ENCODE measurements around the gene DAB1.
"Not testable (repeated sequence)": the region's sequence is repeated elsewhere in the genome, so short reads cannot be mapped to it uniquely, and the experiment has no call there.

DAB1 gene

GRCh38 chr1:57115030-57115614 is 308.7 kb downstream of the DAB1 start:
- DNase-seq (ENCODE audit: insufficient read length, low spot score) (no peak), FAIRE-seq (no peak)
- TF ChIP-seq POLR2A (IDR thresholded peaks at IDR 0.05; ENCODE audit: low read depth, low read length) = no peak

GRCh38 chr1:57112148-57112547 is 311.7 kb downstream of the DAB1 start:
- TF ChIP-seq POLR2A (IDR thresholded peaks at IDR 0.05; ENCODE audit: low read depth, low read length) = no peak
- no peak for FAIRE-seq
- DNase-seq (ENCODE audit: insufficient read length, low spot score) = no peak

GRCh38 chr1:57111175-57111574 is 312.7 kb downstream of the DAB1 start:
- no peak for DNase-seq (ENCODE audit: insufficient read length, low spot score)
- no peak for FAIRE-seq

GRCh38 chr1:57109883-57110282 is 314.0 kb downstream of the DAB1 start:
- TF ChIP-seq POLR2A (IDR thresholded peaks at IDR 0.05; ENCODE audit: low read depth, low read length) = no peak
- no peak for FAIRE-seq
- DNase-seq (ENCODE audit: insufficient read length, low spot score) = no peak

More at GRCh38 chr1:57111175-57111574, 312.7 kb downstream of the DAB1 start:
- TF ChIP-seq POLR2A (IDR thresholded peaks at IDR 0.05; ENCODE audit: low read depth, low read length) = no peak

- FAIRE-seq (no peak), DNase-seq (ENCODE audit: insufficient read length, low spot score) (no peak)
- no peak for TF ChIP-seq POLR2A (IDR thresholded peaks at IDR 0.05; ENCODE audit: low read depth, low read length)
Measured at GRCh38 chr1:57109247-57109646, 314.6 kb downstream of the DAB1 start.

- no peak for TF ChIP-seq POLR2A (IDR thresholded peaks at IDR 0.05; ENCODE audit: low read depth, low read length)
- FAIRE-seq = no peak
Measured at GRCh38 chr1:57106296-57106695, 317.6 kb downstream of the DAB1 start.

GRCh38 chr1:57102561-57103326 is 321.1 kb downstream of the DAB1 start:
- TF ChIP-seq POLR2A (IDR thresholded peaks at IDR 0.05; ENCODE audit: low read depth, low read length) = no peak
- FAIRE-seq (no peak), DNase-seq (ENCODE audit: insufficient read length, low spot score) (no peak)

More at GRCh38 chr1:57106296-57106695, 317.6 kb downstream of the DAB1 start:
- no peak for DNase-seq (ENCODE audit: insufficient read length, low spot score)

- TF ChIP-seq POLR2A (IDR thresholded peaks at IDR 0.05; ENCODE audit: low read depth, low read length) = no peak
- FAIRE-seq = no peak
Measured at GRCh38 chr1:57101209-57101608, 322.7 kb downstream of the DAB1 start.

GRCh38 chr1:57094749-57095148 is 329.1 kb downstream of the DAB1 start:
- no peak for FAIRE-seq
- no peak for TF ChIP-seq POLR2A (IDR thresholded peaks at IDR 0.05; ENCODE audit: low read depth, low read length)

More at GRCh38 chr1:57101209-57101608, 322.7 kb downstream of the DAB1 start:
- no peak for DNase-seq (ENCODE audit: insufficient read length, low spot score)

GRCh38 chr1:57093122-57093521 is 330.7 kb downstream of the DAB1 start:
- TF ChIP-seq POLR2A (IDR thresholded peaks at IDR 0.05; ENCODE audit: low read depth, low read length) = no peak
- DNase-seq (ENCODE audit: insufficient read length, low spot score) (no peak), FAIRE-seq (no peak)

More at GRCh38 chr1:57094749-57095148, 329.1 kb downstream of the DAB1 start:
- DNase-seq (ENCODE audit: insufficient read length, low spot score) = no peak

- FAIRE-seq (no peak), DNase-seq (ENCODE audit: insufficient read length, low spot score) (no peak)
- TF ChIP-seq POLR2A (IDR thresholded peaks at IDR 0.05; ENCODE audit: low read depth, low read length) = no peak
Measured at GRCh38 chr1:57091642-57092041, 332.2 kb downstream of the DAB1 start.

GRCh38 chr1:57089855-57090254 is 334.0 kb downstream of the DAB1 start:
- no peak for TF ChIP-seq POLR2A (IDR thresholded peaks at IDR 0.05; ENCODE audit: low read depth, low read length)
- DNase-seq (ENCODE audit: insufficient read length, low spot score) (no peak), FAIRE-seq (no peak)

GRCh38 chr1:57089221-57089620 is 334.6 kb downstream of the DAB1 start:
- no peak for TF ChIP-seq POLR2A (IDR thresholded peaks at IDR 0.05; ENCODE audit: low read depth, low read length)
- FAIRE-seq (no peak), DNase-seq (ENCODE audit: insufficient read length, low spot score) (no peak)

- FAIRE-seq (no peak), DNase-seq (ENCODE audit: insufficient read length, low spot score) (no peak)
- no peak for TF ChIP-seq POLR2A (IDR thresholded peaks at IDR 0.05; ENCODE audit: low read depth, low read length)
Measured at GRCh38 chr1:57088653-57089052, 335.2 kb downstream of the DAB1 start.

GRCh38 chr1:57087660-57088059 is 336.2 kb downstream of the DAB1 start:
- DNase-seq (ENCODE audit: insufficient read length, low spot score); FAIRE-seq: not testable (repeated sequence)

Measured in H54 (cell line).